EL (cell line): ENCODE measurements around the gene OCA2.

Experiments used
- DNase-seq: peaks from one replicate; pipeline ENCODE4 v3.0.0-alpha.2; 2016

OCA2 gene

GRCh38 chr15:28101983-28102441, 2.9 kb upstream of the OCA2 start:
- no peak for DNase-seq

DNA sequence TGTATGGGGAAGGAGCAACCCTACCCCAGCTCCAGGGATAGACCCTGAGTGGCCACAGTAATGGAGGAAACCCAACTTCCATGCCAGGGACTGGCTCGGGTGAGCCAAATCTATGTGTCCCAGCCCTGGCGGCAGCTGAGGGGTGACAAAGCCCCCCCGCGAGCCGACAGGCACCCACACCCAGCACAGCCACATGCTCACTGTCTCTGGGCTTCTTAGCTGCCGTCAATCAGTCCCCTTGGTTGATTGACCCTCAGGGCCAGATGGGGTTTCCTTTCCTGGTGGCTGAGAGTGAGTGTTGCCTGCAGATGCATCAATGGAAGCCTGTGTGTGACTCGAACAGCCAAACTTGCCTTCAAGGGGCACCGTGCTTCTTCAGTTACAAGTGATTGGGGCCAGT, 2.1 kb upstream of the OCA2 start:
- DNase-seq: no peak

GRCh38 chr15:28100516-28101195, 1.5 kb upstream of the OCA2 start:
- DNase-seq: no peak

GRCh38 chr15:28099555-28100140, 533 bp upstream of the OCA2 start:
- DNase-seq: no peak

DNA sequence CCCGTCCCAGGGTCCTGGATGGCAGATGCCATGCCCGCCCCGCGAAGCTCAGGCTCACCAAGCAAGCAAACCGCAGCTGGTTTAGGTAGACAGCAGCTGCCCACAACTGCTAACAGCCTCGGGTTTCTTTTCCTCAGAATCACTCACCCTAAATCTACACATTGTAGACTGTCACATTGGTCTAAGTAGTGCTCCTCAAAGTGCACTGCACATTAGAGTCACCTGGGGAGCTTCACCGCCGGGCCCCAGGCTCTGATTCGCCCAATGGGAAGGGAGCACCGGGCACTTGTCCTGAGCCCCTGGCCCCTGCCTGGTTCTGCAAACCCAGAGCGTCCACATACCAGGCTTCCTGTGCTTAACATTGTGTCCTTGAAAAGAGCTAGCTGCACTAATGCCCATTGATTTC, 752 bp downstream of the OCA2 start:
- no peak for DNase-seq

GRCh38 chr15:28097656-28098359, 1.3 kb downstream of the OCA2 start:
- no peak for DNase-seq

- DNase-seq: peak; percentile 19
These were observed 2.3 kb downstream of the OCA2 start for GRCh38 chr15:28096670-28097431.

DNA sequence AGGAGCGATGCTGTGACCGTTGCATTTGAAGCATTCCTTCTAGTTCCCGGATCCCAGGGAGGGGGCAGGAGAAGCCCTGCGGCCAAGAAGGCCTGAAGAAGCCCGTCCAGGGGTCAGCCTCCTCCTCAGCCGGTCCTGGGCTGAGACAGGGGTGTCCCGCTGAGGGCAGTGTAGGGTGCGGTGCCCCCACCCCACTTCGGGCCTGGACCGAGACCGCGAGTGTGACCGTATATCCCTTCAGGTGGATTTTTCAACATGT, 2.8 kb downstream of the OCA2 start:
- DNase-seq: no peak

GRCh38 chr15:28094732-28095521, 4.2 kb downstream of the OCA2 start:
- no peak for DNase-seq

DNA sequence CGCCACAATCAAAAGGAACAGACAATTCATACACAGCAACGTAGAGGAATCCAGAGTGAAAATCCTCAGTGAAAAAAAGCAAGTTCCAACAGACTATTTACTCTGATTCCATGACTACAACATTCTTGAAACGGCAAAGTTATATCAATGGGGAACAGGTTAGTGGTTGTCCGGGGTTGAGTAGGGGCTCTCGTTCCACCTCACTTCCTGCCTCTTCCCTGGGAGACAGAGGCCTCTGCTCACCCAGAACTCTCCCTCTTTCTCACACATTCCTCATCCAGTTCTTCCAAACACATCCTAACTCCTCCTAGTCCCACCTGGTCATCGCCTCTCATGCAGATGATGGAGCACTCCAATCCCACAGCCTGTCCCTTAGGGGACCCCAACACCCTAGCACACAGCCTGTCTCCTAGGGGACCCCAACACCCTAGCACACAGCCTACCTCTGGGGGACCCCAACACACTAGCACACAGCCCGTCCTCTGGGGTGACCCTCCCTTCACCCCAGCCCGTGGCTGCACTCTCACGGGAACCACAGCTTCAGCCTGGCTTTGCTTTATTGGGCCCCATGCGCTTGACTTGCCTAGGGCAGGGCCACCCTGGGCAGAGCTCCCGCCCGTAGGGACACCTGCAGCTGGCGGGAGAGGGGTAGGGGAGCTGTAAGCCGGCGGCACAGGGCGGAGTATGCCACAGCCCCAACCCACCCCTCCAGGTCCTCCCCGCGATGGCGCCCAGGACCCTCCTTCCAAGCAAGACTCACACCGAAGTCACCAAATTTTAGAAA, 5.2 kb downstream of the OCA2 start:
- DNase-seq: no peak

DNA sequence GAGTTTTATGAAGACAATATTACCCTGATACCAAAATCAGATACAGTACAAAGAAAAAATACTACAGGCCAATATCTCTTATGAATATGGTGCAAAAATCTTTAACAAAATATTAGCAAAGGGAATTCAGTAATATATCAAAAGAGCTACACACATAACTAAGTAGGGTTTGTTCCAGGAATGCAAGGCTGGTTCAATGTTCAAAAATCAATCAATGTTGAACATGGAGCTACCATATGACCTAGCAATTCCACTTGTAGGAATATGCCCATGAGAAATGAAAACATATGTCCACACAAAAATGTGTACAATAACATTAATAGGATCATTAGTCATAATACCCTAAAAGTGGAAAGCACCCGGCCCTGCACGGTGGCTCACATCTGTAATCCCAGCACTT, 7.8 kb downstream of the OCA2 start:
- DNase-seq: no peak

- peak; percentile 58 for DNase-seq
These were observed 12.9 kb downstream of the OCA2 start for GRCh38 chr15:28086175-28086703.

- DNase-seq: no peak
These were observed 13.5 kb downstream of the OCA2 start for GRCh38 chr15:28085489-28086174.

DNA sequence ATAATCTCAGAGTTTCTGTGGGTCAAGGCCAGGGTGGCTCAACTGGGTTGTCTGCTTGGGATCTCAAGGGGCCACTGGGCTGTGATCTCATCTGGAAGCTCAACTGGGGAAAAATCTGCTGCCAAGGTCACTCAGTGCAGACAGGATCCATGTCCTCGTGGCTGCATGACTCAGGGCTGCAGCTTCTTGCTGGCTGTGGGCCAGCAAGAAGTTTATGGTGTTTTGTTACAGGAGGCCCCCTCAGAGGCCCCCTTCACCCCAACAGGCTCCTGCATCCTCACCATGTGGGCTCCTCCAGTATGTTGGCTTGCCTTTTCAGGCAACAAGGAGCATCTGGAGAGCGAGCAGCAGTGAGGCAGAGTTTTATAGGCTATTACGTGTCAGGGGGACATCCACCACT, 14.6 kb downstream of the OCA2 start:
- DNase-seq: peak; percentile 6

GRCh38 chr15:28082891-28083684, 16.0 kb downstream of the OCA2 start:
- DNase-seq: no peak

GRCh38 chr15:28081594-28081993, 17.5 kb downstream of the OCA2 start:
- no peak for DNase-seq

DNA sequence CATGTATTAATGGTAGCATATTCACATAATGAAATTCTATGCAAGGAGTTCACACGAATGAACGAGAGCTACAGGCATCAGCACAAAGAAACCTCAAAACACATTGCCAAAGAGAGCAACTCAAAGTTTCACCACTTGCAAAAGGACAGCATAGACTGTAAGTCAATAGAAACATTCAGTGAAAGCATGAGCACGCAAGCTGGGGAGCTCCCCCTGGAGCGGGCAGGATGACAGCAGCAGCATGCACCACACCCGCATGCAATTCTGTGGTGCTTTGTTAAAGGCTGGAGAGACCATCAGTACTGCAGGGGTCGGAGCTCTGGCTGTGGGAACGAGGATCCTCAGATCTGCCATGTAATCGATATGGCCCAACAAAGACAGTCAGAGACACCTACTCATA, 18.7 kb downstream of the OCA2 start:
- DNase-seq: no peak

DNA sequence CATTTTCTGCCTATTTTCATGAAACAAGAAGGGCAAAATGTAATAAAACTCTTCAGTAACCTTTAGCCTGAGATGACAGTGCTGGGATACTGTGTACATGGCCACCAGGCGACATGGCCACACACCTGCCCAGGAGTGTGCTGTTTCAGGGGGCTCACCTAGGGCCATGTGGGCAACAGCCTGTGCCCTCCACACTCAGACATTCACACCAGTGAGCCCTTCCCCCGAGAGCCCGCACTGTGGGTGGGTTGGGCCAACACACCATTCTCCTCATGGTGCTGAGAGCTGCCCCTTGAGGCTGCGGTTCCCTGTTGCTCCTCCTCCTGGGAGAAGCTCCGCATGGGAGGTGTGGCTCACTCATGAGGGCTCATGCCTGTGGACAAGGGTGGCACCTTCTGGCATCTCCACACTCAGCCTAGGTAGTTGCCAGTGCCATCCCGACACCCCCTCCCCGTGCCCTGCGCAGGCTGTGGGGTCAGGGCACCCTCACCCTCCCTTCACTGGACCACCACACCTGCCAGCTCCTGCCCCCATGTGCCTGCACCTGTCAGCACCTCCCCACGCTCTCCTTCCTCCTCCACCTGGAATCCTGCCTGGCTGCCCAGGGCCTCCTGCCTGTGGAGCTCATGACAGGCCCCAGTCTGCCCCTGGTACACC, 19.7 kb downstream of the OCA2 start:
- DNase-seq: no peak

GRCh38 chr15:28078191-28078719, 20.9 kb downstream of the OCA2 start:
- no peak for DNase-seq

DNA sequence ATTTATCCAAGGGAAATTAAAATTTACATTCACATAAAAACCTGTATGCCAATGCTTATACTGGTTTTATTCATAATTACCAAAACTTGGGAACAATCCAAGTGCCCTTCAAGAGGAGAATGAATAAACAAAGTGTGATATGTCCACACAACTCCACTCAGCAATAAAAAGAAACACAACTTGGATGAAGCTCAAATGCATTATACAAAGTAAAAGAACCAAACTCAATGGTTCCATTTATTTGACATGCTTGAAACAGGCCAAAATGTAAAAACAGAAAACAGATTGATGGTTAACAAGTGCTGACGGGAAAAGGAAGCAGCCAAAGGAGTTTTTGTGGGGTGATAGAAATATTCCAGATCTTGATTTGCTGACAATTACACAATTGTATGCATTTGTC, 23.5 kb downstream of the OCA2 start:
- DNase-seq: no peak
